K562 (cell line): ENCODE data around the gene ECI2. TPM values are rescaled to one million over a fixed set of nuclear protein-coding genes. Genes with fewer than 3 reads are reported as not detected.

Source experiments
- ARNT ChIP-seq, 2 experiments: fragments of 450-650 bp; IDR thresholded peaks; 2 replicates each; pipeline ENCODE4 v1.6.1; 2016; ENCODE audit warnings: mild to moderate bottlenecking in 1 of 2
- CREB1 ChIP-seq, 2 experiments: sonication (generic) in 1 of 2; formaldehyde crosslinking in 1 of 2; IDR thresholded peaks; 2 replicates each; pipeline versions ENCODE4 v1.6.1 to v1.8.0; 2012 to 2022; ENCODE audit warnings: inconsistent platforms in 1 of 2, mild to moderate bottlenecking in 1 of 2, missing genetic modification reagents in 1 of 2, moderate library complexity in 1 of 2
- EGR1 ChIP-seq: fragments of 450-650 bp; conservative IDR thresholded peaks from 2 replicates; pipeline ENCODE4 v1.6.1; 2017; ENCODE audit warnings: mild to moderate bottlenecking
- ELF2 ChIP-seq: fragments of 250-450 bp; sonication (Bioruptor Pico); IDR thresholded peaks from 2 replicates; pipeline ENCODE4 v1.5.0; 2021; ENCODE audit warnings: mild to moderate bottlenecking
- FOXJ3 ChIP-seq: sonication (generic); formaldehyde crosslinking; IDR thresholded peaks from 2 replicates; pipeline ENCODE4 v1.4.0; 2020; ENCODE audit warnings: mild to moderate bottlenecking, missing genetic modification reagents
- IFI16 ChIP-seq: fragments of 250-450 bp; sonication (Bioruptor Pico); IDR thresholded peaks from 2 replicates; pipeline ENCODE4 v2.1.2; 2022; ENCODE audit warnings: mild to moderate bottlenecking, inconsistent platforms
- KLF16 ChIP-seq: IDR thresholded peaks from 2 replicates; pipeline ENCODE4 v1.6.1; 2016; ENCODE audit warnings: antibody characterized with exemption
- MCM2 ChIP-seq: fragments of 450-650 bp; IDR thresholded peaks from 2 replicates; pipeline ENCODE4 v1.6.1; 2017; ENCODE audit warnings: low read depth, mild to moderate bottlenecking
- MCM3 ChIP-seq: fragments of 450-650 bp; IDR thresholded peaks from 2 replicates; pipeline ENCODE4 v1.6.1; 2016
- NCOA1 ChIP-seq: fragments of 450-650 bp; IDR thresholded peaks from 2 replicates; pipeline ENCODE4 v1.6.1; 2016; ENCODE audit warnings: low read depth
- NCOA6 ChIP-seq: fragments of 450-650 bp; IDR thresholded peaks from 2 replicates; pipeline ENCODE4 v1.6.1; 2017; ENCODE audit warnings: mild to moderate bottlenecking
- RBM15 ChIP-seq: fragments of 200-400 bp; formaldehyde crosslinking; IDR thresholded peaks from 2 replicates; pipeline ENCODE4 v1.6.1; 2018; ENCODE audit warnings: mild to moderate bottlenecking, low read length, moderate library complexity; ENCODE audit not compliant: insufficient read depth
- SMARCC2 ChIP-seq: fragments of 450-650 bp; IDR thresholded peaks from 2 replicates; pipeline ENCODE4 v1.6.1; 2017; ENCODE audit warnings: antibody characterized with exemption, moderate library complexity, mild to moderate bottlenecking, low read depth
- SMARCE1 ChIP-seq: fragments of 450-650 bp; IDR thresholded peaks from 2 replicates; pipeline ENCODE4 v1.7.1; 2016; ENCODE audit warnings: mild to moderate bottlenecking
- TARDBP ChIP-seq: fragments of 450-650 bp; IDR thresholded peaks from 2 replicates; pipeline ENCODE4 v1.6.1; 2016
- ZKSCAN3 ChIP-seq: fragments of 250-450 bp; sonication (Bioruptor Pico); IDR thresholded peaks from 2 replicates; pipeline ENCODE4 v1.4.0; 2020
- ZNF143 ChIP-seq: sonication (generic); formaldehyde crosslinking; IDR thresholded peaks from 2 replicates; pipeline ENCODE4 v1.9.0; 2022; ENCODE audit warnings: mild to moderate bottlenecking, missing genetic modification reagents
- polyA plus RNA-seq, 8 experiments: library from polyadenylated mRNA; depleted of rRNA in 4 of 8; stranded (reverse) in 5 of 8; unstranded in 3 of 8; fragments of >200 nt; fragmentation: Nextera tagmentation in 2 of 8; fragmentation: Illumina TruSeq in 1 of 8; extraction: Ambion mirVana in 2 of 8; extraction: Trizol in 1 of 8; gene quantifications; 2 replicates each; pipeline versions ENCODE4 v1.2.1 to v1.2.3, GENCODE V29; 2011 to 2014; ENCODE audit warnings: inconsistent platforms in 1 of 8, missing spikeins in 1 of 8
- total RNA-seq, 7 experiments: library from RNA; depleted of rRNA in 6 of 7; stranded (reverse); fragments of >200 nt in 6 of 7; fragmentation: Illumina TruSeq in 2 of 7; extraction: Trizol in 2 of 7; gene quantifications; 2 replicates each; pipeline versions ENCODE4 v1.2.1 to v1.2.3, GENCODE V29; 2011 to 2021; ENCODE audit warnings: low replicate concordance in 1 of 7
- TF ChIP-seq, protein P1 (sequence below): sonication (generic); formaldehyde crosslinking; IDR thresholded peaks from 2 replicates; pipeline ENCODE4 v1.8.0; 2022; ENCODE audit warnings: missing genetic modification reagents, mild to moderate bottlenecking, borderline replicate concordance
- TF ChIP-seq, protein P2 (sequence below): fragments of 250-450 bp; sonication (Bioruptor Pico); IDR thresholded peaks from 2 replicates; pipeline ENCODE4 v1.4.0; 2020; ENCODE audit warnings: borderline replicate concordance
- TF ChIP-seq, protein P3 (sequence below): sonication (generic); formaldehyde crosslinking; IDR thresholded peaks from 2 replicates; pipeline ENCODE4 v1.4.0; 2020; ENCODE audit warnings: mild to moderate bottlenecking, missing genetic modification reagents
- TF ChIP-seq, protein P4 (sequence below): fragments of 450-650 bp; formaldehyde crosslinking; IDR thresholded peaks from 2 replicates; pipeline ENCODE4 v1.4.0; 2020; ENCODE audit warnings: mild to moderate bottlenecking, moderate library complexity
- TF ChIP-seq, protein P5 (sequence below): sonication (generic); formaldehyde crosslinking; IDR thresholded peaks from 2 replicates; pipeline ENCODE4 v1.8.1; 2023; ENCODE audit warnings: mild to moderate bottlenecking, missing genetic modification reagents, moderate library complexity

ECI2 gene
- total and polyA plus RNA-seq, 9 of the 15 experiments (the other 6 are each of a cell fraction or from before 2014, with no cell fraction given) = 80.7 to 377 (median 142) TPM

DNA sequence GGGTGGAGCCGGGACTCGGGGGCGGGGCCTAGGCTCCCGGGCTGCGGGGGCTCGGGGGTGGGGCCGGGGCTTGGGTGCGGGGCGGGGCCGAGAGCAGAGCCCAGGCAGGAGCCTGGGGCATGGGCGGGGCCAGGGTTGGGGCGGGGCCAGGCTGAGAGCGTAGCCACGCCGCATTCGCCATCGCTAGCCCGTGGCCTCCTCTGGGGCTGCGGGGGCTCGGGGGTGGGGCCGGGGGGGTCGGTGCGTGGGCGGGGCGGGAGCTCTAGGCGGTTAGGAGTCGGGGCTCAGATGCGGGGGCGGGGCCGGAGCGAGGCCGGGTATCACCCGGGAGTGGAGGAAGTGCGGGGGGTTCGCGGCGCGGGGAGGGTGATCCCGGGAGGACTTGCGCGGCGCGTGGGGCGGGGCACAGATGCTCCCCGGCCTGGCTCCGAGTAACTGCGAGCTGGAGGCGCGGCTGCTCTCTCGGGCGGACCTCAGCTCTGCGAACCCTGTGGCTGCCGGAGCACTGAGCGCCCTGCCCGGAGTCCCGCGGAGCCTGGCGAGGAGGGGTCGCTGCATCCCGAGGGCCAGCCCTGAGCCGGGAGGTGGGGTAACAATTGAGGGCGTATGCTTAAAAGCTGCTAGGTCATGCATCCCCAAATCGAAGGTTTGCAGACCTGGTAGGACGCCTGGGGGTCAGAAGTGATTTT, 434 bp upstream of the ECI2 start (continued):
- TF ChIP-seq FOXJ3 (no peak), RBM15 (no peak), MCM2 (no peak), MCM3 (no peak), CREB1 (IDR thresholded peaks at IDR 0.05) (peak; percentile 36; the same call in 1 of the 2 replicates), CREB1 (CRISPR knock-in tag; IDR thresholded peaks at IDR 0.05) (peak; percentile 54; the same call in 1 of the 2 replicates), NCOA6 (no peak), EGR1 (peak; percentile 88), SMARCC2 (0 out of 2 replicates have a peak, but pooled peaks have one; percentile 22), TARDBP (no peak), KLF16 (no peak), ARNT (IDR thresholded peaks at IDR 0.05) (no peak), ZKSCAN3 (CRISPR knock-in tag) (no peak), IFI16 (CRISPR knock-in tag) (no peak), SMARCE1 (peak; percentile 48; the same call in 1 of the 2 replicates), NCOA1 (no peak), ELF2 (0 out of 2 replicates have a peak, but pooled peaks have one; percentile 37), ZNF143 (no peak)
- TF ChIP-seq, protein P1, sequence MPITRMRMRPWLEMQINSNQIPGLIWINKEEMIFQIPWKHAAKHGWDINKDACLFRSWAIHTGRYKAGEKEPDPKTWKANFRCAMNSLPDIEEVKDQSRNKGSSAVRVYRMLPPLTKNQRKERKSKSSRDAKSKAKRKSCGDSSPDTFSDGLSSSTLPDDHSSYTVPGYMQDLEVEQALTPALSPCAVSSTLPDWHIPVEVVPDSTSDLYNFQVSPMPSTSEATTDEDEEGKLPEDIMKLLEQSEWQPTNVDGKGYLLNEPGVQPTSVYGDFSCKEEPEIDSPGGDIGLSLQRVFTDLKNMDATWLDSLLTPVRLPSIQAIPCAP (CRISPR knock-in tag) = no peak
- TF ChIP-seq, protein P2, sequence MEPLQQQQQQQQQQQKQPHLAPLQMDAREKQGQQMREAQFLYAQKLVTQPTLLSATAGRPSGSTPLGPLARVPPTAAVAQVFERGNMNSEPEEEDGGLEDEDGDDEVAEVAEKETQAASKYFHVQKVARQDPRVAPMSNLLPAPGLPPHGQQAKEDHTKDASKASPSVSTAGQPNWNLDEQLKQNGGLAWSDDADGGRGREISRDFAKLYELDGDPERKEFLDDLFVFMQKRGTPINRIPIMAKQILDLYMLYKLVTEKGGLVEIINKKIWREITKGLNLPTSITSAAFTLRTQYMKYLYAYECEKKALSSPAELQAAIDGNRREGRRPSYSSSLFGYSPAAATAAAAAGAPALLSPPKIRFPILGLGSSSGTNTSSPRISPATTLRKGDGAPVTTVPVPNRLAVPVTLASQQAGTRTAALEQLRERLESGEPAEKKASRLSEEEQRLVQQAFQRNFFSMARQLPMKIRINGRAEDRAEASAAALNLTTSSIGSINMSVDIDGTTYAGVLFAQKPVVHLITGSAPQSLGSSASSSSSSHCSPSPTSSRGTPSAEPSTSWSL (CRISPR knock-in tag) = 0 out of 2 replicates have a peak, but pooled peaks have one; percentile 81
- TF ChIP-seq, protein P3, sequence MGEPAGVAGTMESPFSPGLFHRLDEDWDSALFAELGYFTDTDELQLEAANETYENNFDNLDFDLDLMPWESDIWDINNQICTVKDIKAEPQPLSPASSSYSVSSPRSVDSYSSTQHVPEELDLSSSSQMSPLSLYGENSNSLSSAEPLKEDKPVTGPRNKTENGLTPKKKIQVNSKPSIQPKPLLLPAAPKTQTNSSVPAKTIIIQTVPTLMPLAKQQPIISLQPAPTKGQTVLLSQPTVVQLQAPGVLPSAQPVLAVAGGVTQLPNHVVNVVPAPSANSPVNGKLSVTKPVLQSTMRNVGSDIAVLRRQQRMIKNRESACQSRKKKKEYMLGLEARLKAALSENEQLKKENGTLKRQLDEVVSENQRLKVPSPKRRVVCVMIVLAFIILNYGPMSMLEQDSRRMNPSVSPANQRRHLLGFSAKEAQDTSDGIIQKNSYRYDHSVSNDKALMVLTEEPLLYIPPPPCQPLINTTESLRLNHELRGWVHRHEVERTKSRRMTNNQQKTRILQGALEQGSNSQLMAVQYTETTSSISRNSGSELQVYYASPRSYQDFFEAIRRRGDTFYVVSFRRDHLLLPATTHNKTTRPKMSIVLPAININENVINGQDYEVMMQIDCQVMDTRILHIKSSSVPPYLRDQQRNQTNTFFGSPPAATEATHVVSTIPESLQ (CRISPR knock-in tag) = no peak
- TF ChIP-seq, protein P4, sequence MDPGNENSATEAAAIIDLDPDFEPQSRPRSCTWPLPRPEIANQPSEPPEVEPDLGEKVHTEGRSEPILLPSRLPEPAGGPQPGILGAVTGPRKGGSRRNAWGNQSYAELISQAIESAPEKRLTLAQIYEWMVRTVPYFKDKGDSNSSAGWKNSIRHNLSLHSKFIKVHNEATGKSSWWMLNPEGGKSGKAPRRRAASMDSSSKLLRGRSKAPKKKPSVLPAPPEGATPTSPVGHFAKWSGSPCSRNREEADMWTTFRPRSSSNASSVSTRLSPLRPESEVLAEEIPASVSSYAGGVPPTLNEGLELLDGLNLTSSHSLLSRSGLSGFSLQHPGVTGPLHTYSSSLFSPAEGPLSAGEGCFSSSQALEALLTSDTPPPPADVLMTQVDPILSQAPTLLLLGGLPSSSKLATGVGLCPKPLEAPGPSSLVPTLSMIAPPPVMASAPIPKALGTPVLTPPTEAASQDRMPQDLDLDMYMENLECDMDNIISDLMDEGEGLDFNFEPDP (CRISPR knock-in tag) = 0 out of 2 replicates have a peak, but pooled peaks have one; percentile 35
- TF ChIP-seq, protein P5, sequence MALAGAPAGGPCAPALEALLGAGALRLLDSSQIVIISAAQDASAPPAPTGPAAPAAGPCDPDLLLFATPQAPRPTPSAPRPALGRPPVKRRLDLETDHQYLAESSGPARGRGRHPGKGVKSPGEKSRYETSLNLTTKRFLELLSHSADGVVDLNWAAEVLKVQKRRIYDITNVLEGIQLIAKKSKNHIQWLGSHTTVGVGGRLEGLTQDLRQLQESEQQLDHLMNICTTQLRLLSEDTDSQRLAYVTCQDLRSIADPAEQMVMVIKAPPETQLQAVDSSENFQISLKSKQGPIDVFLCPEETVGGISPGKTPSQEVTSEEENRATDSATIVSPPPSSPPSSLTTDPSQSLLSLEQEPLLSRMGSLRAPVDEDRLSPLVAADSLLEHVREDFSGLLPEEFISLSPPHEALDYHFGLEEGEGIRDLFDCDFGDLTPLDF (CRISPR knock-in tag) = no peak
